GM21515 (cell line): Measurements from ENCODE around the gene APOBR.
"Not testable (repeated sequence)": the region's sequence is repeated elsewhere in the genome, so short reads cannot be mapped to it uniquely, and the experiment has no call there.

Source experiments
- ATAC-seq: cut with Tn5 transposase; IDR thresholded peaks from one replicate; pipeline ENCODE4 v1.9.1; 2021; ENCODE audit not compliant: unreplicated experiment

The APOBR gene, protein sequence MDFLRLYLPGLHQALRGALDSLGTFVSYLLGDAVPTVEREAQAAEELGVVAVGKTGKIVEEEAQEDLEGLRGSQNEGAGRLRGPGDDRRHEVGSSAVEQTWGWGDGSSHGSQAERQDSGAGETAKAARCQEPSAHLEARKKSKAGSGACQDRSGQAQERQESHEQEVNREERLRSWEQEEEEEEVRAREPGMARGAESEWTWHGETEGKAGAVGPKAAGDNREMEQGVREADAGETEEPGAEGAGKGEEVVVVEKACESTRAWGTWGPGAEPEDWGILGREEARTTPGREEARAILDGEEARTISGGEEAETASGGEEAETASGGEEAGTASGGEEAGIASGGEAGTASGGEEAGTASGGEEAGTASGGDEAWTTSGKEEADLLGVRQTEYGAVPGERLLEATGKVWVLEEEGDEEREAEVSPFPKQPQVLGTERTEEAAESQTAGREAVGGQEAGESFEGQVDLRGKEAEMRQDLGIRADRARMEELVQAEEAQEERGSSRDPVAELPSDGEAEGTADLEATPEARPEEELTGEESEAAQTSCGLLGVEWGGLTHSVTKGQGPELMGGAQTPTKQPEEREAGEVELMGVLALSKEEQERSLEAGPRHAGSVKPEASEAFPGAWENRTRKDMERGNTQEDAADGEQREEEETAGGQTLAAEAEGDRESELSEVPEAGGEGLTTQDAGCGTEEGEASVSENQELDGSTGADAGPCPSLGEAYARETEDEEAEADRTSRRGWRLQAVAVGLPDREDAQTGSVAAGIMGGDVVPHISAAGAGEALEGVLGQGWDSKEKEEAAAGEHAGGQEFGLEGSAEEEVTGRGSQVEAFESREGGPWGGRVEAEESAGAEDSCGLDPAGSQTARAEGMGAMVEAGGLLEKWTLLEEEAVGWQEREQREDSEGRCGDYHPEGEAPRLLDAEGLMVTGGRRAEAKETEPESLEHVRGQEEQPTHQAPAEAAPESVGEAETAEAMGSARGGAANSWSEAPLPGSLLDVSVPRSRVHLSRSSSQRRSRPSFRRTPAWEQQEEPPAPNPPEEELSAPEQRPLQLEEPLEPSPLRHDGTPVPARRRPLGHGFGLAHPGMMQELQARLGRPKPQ

DNA sequence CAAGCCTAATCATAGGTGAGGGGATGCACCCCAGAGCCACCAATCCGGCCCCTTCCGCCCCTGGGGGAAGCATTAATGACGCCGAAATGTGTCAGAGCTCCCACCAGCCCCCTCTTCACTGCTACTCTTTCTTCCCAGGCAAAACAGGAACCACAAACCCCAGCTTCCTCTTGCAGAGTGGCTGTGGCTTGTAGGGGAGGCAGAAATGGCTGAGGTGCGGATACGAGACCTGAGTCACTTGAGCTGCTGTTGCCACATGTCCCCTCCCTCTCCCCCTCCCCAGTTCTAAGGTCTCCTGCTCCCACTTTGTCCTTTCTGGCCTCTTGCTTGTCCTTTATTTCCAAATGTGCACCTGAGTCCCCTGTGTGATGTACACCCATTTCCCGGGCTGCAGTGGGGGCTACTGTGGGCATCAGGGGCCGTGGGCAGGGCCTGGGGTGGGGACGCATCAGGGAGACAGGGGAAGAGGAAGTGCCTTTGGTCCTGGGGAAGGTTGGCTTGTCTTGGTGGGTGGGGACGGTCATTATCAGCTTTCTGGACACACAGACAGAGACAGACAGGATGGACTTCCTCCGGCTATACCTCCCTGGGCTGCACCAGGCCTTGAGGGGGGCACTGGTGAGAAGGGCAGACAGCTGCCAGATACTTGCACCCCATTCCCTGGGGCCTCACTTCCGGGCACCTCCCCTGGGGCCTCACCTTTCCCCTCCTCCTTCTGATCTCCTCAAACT, at the start of gene APOBR:
APOBR (plus strand) TSS at position 523 of the 731 bp plus-strand sequence; CDS start at position 562, 39 bp downstream.
- ATAC-seq = peak; percentile 43

DNA sequence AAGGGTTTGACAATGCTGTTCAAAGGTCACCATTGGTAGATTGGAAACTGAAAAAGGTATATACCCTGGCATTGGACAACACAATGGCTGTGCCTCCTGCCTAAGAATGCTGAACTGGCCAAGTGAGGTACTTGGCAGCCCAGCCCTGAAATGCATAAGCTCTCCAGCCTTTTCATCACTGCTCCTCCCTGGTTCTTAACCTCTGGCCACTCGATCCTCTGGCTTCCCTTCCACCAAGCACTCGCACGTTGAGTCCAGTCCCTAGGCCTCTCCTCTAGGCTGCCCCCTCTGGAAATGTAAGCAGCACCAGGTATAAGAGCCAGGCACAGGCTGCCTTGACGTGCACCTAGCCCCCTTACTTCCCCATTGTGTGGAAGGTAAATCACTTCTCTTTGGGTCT, 48.1 kb upstream of the APOBR start:
- ATAC-seq = not testable (repeated sequence)

DNA sequence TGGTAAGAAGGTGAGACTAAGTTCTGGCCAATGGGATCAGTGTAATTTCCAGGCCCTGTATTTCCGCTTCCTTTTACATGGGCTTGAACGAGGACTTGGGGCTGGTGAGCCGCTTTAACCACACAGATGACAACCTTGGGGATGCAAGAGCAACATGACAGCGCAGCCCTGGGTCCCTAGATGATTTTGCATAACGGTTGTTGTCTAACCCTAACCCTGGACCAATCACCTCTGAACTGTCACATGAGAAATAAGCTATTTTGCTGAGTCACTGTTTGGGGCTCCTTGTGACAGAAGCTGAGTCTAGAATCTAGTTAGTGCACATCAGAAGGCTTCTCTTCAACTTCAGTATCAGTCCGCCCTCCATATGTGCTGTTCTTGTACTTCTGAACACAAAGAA, 47.4 kb upstream of the APOBR start:
- not testable (repeated sequence) for ATAC-seq

DNA sequence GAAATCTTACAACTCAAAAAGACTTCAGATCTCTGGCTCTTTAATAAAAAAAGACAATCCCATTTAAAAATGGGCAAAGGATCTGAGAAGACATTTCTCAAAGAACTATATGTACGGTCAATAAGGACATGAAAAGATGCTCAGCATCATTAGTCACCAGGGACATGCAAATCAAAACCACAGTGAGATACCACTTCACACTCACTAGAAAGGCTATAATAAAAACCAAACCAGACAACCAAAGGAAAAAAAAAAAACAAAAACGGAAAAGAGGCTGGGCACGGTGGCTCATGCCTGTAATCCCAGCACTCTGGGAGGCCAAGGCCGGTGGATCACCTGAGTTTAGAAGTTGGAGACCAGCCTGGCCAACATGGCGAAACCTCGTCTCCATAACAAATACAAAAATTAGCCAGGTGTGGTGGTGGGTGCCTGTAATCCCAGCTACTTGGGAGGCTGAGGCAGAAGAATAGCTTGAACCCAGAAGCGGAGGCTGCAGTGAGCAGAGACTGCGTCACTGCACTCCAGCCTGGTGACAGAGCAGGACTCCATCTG, 20.7 kb upstream of the APOBR start:
- no peak for ATAC-seq

DNA sequence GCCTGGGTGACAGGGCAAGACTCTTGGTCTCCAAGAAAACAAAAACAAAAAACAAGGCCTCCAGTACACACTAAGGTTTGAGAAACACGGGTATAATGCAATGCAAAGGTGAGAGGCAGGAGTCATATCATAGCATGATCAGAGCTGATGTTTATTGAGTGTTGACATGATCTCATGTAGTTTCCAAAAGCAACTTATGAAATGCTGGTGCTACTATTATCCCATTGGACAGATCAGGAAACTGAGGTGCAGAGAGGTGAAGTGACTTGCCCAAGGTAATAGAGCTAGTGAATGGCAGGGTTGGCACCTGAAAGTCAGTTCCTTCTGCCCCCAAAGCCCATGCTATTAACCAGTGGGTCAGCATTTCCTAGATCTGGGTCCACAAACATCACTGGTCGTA, 19.2 kb upstream of the APOBR start:
- no peak for ATAC-seq

DNA sequence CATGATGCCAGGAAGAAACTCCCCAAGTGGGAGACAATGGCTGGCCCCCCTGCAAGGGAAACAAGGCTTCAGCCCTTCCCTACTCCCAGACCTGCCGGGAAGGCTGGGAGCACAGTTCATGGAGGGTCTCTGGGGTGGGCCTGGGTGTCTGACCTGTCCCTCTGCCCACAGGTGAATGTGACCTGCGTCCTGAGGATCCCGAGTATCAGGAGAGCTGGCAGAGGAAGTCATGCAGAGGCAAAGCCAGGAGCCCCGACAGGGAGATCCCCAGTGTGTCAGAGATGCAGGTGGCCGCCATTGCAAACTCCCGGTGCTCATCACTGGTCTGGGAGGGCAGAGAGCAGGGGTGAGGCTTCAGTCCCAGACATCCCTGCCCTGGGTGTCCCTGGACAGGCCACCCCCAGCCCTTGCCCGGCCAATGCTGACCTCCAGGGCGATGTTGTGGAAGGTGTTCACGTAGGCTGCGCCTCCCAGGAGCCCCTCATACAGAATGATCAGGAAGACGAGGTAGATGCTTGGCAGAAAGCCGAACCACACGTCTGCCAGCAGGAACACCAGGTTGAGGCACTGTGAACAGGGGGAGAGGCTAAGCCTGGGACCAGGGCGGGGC, 17.0 kb upstream of the APOBR start:
- ATAC-seq = no peak

DNA sequence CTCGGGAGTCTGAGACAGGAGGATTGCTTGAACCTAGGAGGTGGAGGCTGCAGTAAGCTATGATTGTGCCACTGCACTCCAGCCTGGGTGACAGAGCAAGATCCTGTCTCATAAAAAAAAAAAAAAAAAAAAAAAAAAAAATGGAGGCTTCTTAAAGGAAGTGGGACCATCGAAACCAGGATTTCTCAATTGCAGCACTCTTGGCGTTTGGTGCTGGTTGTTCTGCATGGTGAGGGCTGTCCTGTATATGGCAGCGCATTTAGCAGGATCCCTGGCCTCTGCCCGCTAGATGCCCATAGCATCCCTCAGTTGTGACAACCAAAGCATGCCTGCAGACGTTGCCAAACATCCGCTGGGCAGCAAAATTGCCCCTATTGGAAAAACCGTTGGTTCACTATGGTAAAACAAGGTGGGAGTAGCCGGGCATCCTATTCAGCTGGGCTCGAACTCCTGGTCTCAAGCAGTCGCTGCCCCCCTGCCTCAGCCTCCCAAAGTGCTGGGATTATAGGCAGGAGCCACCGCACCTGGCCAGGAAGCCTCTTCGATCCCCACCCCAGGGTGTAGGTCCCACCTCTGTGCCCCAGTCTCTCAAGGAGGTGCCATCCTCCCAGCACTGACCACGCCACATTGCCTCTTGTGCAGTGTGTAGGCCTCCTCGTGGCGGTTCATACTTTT, 15.8 kb upstream of the APOBR start:
- no peak for ATAC-seq

DNA sequence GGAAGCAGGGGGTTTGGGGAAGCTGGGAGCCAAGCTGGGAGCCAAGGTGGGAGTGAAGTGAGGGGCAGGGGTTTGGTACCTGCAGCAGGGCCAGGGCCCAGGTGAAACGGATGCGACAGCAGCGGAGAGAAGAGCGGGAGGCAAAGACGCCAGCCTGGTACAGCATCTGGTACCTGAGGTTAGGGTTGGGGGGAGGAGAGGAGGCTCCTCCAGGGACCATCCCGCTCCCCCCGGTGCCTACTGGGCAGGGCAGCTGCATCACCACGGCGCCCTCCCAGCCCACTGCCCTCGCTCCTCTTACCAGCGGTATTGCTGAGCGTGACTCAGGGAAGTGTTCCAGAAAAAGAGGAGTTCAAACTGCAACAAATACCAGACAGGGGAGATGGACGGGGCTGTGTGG, 12.4 kb upstream of the APOBR start:
- no peak for ATAC-seq

DNA sequence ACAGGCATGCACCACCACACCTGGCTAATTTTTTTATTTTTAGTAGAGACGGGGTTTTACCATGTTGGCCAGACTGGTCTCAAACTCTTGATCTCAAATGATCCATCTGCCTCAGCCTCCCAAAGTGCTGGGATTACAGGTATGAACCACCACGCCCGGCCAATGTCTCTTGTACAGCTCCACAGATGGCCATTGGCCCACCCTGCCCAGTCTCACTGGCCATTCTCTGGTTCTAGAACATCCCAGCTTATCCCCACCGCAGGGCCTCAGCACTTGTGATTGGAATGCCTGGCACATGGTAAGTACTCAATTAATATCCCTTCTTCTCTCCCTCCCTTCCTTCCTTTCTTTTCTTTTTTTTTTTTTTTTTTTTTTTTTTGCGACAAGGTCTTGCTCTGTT, 11.1 kb upstream of the APOBR start:
- ATAC-seq = not testable (repeated sequence)

DNA sequence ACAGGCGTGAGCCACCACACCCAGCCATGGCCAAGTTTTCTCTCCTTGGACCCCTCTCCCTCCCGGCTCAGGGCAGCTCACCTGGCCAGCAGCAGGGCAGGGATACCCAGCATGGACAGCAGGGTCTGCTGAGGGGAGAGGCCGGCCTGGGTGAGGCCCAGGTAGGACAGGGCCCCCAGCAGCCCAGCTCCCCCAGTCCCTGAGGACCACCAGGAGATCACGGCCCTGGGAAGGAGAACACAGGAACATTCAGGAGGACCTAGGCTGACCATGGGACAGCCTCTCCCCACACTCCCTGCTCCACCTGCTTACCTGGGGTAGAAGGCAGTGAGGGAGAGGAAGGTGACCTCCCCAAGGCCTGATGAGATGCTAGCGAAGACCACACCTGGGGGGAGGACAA, 8.2 kb upstream of the APOBR start:
- no peak for ATAC-seq

DNA sequence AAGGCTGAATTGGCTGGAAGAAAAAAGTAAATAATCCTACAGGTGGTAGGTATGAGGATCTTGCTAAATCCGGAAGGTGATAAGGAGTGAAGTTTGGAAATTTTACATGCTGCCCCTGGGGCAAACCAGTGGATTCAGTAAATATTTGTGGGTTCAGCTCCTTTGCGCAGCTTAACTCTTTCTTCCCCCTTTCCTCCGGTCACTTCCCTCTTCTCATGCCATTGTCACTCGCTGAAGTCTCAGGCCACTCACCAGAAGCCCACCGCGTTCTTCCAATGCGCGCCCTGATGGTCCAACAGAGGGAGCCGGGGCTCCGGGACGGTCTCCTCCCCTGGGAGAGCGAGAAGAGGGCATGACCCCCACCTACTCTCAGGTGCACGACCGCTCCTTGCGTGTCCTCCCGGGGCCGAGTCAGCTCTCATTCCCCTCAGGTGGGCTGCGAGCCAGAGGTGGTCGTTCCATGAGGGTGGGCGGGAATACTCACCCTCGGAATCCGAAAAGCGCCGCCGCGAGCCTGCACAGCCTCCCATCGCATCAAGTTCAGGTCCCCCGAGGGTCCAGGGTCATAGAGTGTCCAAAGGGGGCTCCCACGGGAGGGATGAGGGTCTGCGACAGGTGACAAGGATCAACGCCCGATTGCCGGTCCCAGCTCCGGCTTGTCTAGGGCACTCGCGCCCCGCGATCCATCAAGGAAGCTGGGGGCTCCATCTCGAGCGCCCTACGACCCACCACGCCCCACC, 3.0 kb upstream of the APOBR start:
- ATAC-seq = peak; percentile 10

DNA sequence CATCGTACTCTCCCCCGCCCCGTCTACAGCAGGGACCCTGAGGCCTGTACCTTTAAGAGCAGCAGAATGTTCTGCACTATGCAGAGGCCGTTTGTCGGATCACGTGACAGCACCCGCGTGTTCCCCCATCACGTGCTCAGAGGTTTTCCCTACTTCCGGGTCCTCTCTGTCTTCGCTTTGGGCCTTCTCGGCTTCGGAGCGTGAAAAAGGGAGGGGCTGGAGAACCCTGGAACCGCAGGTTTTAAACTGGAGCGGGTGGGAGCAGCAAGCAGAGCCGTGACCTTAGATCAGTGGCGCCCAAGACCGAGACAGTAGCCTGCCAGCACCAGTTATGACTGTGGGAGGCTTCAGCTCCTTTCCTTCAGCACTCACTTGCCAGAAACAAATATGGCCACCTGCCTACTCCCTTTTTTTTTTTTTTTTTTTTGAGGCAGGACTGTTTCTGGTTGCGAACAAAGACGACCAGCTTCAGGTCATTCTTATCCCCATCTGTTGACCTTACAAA, 2.4 kb upstream of the APOBR start, which contains the start of gene CLN3:
CLN3 (minus strand) TSS at position 105 of the 505 bp plus-strand sequence. CDS start 315 bp downstream, outside the sequence.
- peak; percentile 66 for ATAC-seq

DNA sequence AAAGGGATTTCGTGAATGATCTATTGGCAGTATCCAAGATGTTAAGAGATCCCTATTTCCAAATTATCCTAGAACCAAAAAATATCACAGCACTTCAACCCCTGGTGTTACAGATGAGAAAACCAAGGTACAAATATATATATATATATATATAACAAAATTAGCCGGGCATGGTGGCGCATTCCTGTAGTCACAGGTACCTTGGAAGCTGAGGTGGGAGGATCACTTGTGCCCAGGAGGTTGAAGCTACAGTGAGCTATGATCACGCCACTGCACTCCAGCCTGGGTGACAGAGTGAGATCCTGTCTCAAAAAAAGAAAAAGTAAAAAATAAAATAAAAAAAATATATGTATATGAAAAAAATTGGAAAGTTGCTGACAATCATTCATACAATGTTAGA, 1.9 kb upstream of the APOBR start:
- ATAC-seq = no peak

DNA sequence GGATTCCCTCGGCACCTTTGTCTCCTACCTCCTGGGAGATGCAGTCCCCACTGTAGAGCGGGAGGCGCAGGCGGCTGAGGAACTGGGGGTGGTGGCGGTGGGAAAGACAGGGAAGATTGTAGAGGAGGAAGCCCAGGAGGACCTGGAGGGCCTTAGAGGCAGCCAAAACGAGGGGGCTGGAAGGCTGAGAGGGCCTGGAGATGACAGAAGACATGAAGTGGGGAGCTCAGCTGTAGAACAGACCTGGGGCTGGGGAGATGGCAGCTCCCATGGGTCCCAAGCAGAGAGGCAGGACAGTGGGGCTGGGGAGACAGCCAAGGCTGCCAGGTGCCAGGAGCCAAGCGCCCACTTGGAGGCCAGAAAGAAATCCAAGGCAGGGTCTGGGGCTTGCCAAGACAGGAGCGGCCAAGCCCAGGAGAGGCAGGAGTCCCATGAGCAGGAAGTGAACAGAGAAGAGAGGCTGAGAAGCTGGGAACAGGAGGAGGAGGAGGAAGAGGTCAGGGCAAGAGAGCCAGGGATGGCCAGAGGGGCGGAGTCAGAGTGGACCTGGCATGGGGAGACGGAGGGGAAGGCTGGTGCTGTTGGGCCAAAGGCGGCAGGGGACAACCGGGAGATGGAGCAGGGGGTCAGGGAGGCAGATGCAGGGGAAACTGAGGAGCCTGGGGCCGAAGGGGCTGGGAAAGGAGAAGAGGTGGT, 803 bp downstream of the APOBR start:
- no peak for ATAC-seq

DNA sequence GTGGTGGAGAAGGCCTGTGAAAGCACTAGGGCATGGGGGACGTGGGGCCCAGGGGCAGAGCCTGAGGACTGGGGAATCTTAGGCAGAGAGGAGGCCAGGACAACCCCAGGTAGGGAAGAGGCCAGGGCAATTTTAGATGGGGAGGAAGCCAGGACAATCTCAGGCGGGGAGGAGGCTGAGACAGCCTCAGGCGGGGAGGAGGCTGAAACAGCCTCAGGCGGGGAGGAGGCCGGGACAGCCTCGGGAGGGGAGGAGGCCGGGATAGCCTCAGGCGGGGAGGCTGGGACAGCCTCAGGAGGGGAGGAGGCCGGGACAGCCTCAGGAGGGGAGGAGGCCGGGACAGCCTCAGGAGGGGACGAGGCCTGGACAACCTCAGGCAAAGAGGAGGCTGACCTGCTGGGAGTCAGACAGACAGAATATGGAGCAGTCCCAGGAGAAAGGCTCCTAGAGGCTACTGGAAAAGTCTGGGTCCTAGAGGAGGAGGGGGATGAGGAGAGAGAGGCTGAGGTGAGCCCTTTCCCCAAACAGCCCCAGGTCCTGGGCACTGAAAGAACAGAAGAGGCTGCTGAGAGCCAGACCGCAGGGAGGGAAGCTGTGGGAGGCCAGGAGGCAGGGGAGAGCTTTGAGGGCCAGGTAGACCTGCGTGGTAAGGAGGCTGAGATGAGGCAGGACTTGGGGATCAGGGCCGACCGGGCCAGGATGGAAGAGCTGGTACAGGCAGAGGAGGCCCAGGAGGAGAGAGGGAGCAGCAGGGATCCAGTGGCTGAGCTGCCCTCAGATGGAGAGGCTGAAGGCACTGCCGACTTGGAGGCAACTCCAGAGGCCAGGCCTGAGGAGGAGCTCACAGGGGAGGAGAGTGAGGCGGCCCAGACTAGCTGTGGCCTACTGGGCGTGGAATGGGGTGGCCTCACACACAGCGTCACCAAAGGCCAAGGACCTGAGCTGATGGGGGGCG, 1.6 kb downstream of the APOBR start:
- ATAC-seq = no peak

DNA sequence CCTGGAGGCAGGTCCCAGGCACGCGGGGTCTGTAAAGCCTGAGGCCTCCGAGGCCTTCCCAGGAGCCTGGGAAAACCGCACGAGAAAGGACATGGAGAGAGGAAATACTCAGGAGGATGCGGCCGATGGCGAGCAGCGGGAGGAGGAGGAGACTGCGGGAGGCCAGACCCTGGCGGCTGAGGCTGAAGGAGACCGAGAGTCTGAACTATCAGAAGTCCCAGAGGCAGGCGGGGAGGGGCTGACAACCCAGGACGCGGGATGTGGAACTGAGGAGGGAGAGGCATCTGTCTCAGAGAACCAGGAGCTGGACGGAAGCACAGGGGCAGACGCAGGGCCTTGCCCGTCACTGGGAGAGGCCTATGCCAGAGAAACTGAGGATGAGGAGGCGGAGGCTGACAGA, 2.4 kb downstream of the APOBR start:
- ATAC-seq = no peak

DNA sequence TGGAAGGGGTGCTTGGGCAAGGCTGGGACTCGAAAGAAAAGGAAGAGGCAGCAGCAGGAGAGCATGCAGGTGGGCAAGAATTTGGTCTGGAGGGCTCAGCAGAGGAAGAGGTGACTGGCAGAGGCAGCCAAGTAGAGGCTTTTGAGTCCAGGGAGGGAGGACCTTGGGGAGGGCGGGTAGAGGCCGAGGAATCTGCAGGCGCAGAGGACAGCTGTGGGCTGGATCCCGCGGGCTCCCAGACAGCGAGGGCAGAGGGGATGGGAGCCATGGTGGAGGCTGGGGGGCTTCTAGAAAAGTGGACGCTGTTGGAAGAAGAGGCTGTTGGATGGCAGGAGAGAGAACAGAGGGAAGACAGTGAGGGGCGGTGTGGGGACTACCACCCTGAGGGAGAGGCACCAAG, 2.9 kb downstream of the APOBR start:
- no peak for ATAC-seq
